Endothelial cell (in vitro differentiated cells): ENCODE results near the gene ZNF182. TPM values are rescaled to one million over a fixed set of nuclear protein-coding genes. Genes with fewer than 3 reads are reported as not detected.
"Not testable (repeated sequence)": the region's sequence is repeated elsewhere in the genome, so short reads cannot be mapped to it uniquely, and the experiment has no call there.

Experiments
- DNase-seq: peaks from one replicate; pipeline ENCODE4 v3.0.0; 2021; ENCODE audit warnings: low spot score
- H3K27ac Mint-ChIP-seq: one replicate; pipeline ENCODE4 v1.8.0; 2021; ENCODE audit warnings: mixed read lengths, inconsistent platforms; ENCODE audit not compliant: unreplicated experiment
- H3K27me3 Mint-ChIP-seq: one replicate; pipeline ENCODE4 v1.8.0; 2021; ENCODE audit warnings: mild to moderate bottlenecking, moderate library complexity, mixed read lengths, inconsistent platforms; ENCODE audit not compliant: unreplicated experiment
- H3K36me3 Mint-ChIP-seq: one replicate; pipeline ENCODE4 v1.8.0; 2021; ENCODE audit warnings: mild to moderate bottlenecking, low read depth, mixed read lengths, inconsistent platforms; ENCODE audit not compliant: unreplicated experiment
- H3K4me1 Mint-ChIP-seq: one replicate; pipeline ENCODE4 v1.8.0; 2021; ENCODE audit warnings: mild to moderate bottlenecking, mixed read lengths, inconsistent platforms; ENCODE audit not compliant: unreplicated experiment
- H3K4me3 Mint-ChIP-seq: one replicate; pipeline ENCODE4 v1.8.0; 2021; ENCODE audit warnings: mild to moderate bottlenecking, mixed read lengths, inconsistent platforms; ENCODE audit not compliant: unreplicated experiment
- H3K9me3 Mint-ChIP-seq: one replicate; pipeline ENCODE4 v1.8.0; 2021; ENCODE audit warnings: mixed read lengths, inconsistent platforms; ENCODE audit not compliant: unreplicated experiment
- CTCF ChIP-seq: fragments of 200-600 bp; sonication (generic); IDR thresholded peaks from one replicate; pipeline ENCODE4 v1.5.0; 2021; ENCODE audit warnings: antibody characterized with exemption; ENCODE audit not compliant: unreplicated experiment
- long read RNA-seq: library from polyadenylated mRNA; unstranded; transcript quantifications from one replicate; pipeline ENCODE4 v2.0.0, GENCODE V29; 2020; ENCODE audit not compliant: unreplicated experiment
- total RNA-seq: library from RNA; stranded (reverse); fragmentation: NEBNext Ultra II Directional; extraction: Animal tissue kit (Norgen Biotek cat#: 25700); gene quantifications from one replicate; pipeline ENCODE4 v1.2.1, GENCODE V29; 2021; ENCODE audit not compliant: unreplicated experiment

Gene ZNF182
- total RNA-seq, result 7.0 TPM
- long read RNA-seq, partial matches to known transcripts, result 0 of 1 reads
- long read RNA-seq, other reads (novel, unspliced or antisense), result 1 of 1 reads

- H3K27me3 Mint-ChIP-seq, result peaks cover 5% of the 10 kb centered on the region
- peak; percentile 87 for DNase-seq
- peaks cover 3% of the 10 kb centered on the region for H3K4me1 Mint-ChIP-seq
- TF ChIP-seq CTCF, result no peak
- peak within 1 kb of the TSS; percentile 97 for H3K4me3 Mint-ChIP-seq
- no peaks in the 10 kb centered on the region for H3K9me3 Mint-ChIP-seq
- H3K27ac Mint-ChIP-seq, result peak within 1 kb of the TSS; percentile 95
- H3K36me3 Mint-ChIP-seq, result no peaks in the 10 kb centered on the region
These were observed at the start of gene ZNF182 for GRCh38 chrX:48003758-48004457. Gene ZNF182, minus strand, starts transcription at chrX:48003989. Its CDS starts 1,380 bp downstream, at chrX:48002609.

- no peak overlapping the region for H3K4me3 Mint-ChIP-seq
- no peak overlapping the region for H3K27ac Mint-ChIP-seq
- H3K36me3 Mint-ChIP-seq, result no peaks in the 10 kb centered on the region
- peaks cover 13% of the 10 kb centered on the region for H3K4me1 Mint-ChIP-seq
- no peak for TF ChIP-seq CTCF
- DNase-seq, result no peak
- peaks cover 6% of the 10 kb centered on the region for H3K27me3 Mint-ChIP-seq
- H3K9me3 Mint-ChIP-seq, result no peaks in the 10 kb centered on the region
These were observed 43.1 kb upstream of the ZNF182 start for GRCh38 chrX:48046846-48047245.

GRCh38 chrX:48045410-48046311 lies 41.9 kb upstream of the ZNF182 start:
- H3K4me3 Mint-ChIP-seq, result no peak overlapping the region
- peaks cover 13% of the 10 kb centered on the region for H3K4me1 Mint-ChIP-seq
- no peak for DNase-seq
- peak overlapping the region; percentile 74 for H3K27ac Mint-ChIP-seq
- no peaks in the 10 kb centered on the region for H3K36me3 Mint-ChIP-seq
- TF ChIP-seq CTCF, result no peak
- H3K27me3 Mint-ChIP-seq, result peaks cover 6% of the 10 kb centered on the region
- H3K9me3 Mint-ChIP-seq, result no peaks in the 10 kb centered on the region

- TF ChIP-seq CTCF, result no peak
- H3K4me1 Mint-ChIP-seq, result peaks cover 13% of the 10 kb centered on the region
- H3K9me3 Mint-ChIP-seq, result no peaks in the 10 kb centered on the region
- no peak overlapping the region for H3K27ac Mint-ChIP-seq
- H3K36me3 Mint-ChIP-seq, result no peaks in the 10 kb centered on the region
- peaks cover 6% of the 10 kb centered on the region for H3K27me3 Mint-ChIP-seq
- no peak for DNase-seq
- no peak overlapping the region for H3K4me3 Mint-ChIP-seq
These were observed 39.3 kb upstream of the ZNF182 start for GRCh38 chrX:48043056-48043455.

GRCh38 chrX:48035891-48036290 lies 32.1 kb upstream of the ZNF182 start:
- TF ChIP-seq CTCF, result no peak
- no peaks in the 10 kb centered on the region for H3K36me3 Mint-ChIP-seq
- peak overlapping the region; percentile 27 for H3K27ac Mint-ChIP-seq

GRCh38 chrX:48030641-48031173 lies 26.9 kb upstream of the ZNF182 start:
- H3K36me3 Mint-ChIP-seq, H3K4me3 Mint-ChIP-seq, H3K9me3 Mint-ChIP-seq, DNase-seq, H3K27ac Mint-ChIP-seq, H3K27me3 Mint-ChIP-seq, H3K4me1 Mint-ChIP-seq: not testable (repeated sequence)

More at GRCh38 chrX:48035891-48036290, 32.1 kb upstream of the ZNF182 start:
- Mint-ChIP-seq H3K9me3 (no peaks in the 10 kb centered on the region), H3K4me3 (peak overlapping the region; percentile 2), H3K4me1 (peaks cover 9% of the 10 kb centered on the region), H3K27me3 (peaks cover 2% of the 10 kb centered on the region)
- no peak for DNase-seq
